NCI-H2081 treated with DMSO at 0.1 percent for 48 hours (cell line): ENCODE results near the gene TRIM51.
"Not testable (repeated sequence)": the region's sequence is repeated elsewhere in the genome, so short reads cannot be mapped to it uniquely, and the experiment has no call there.

Experiments used
- DNase-seq: peaks from one replicate; lab custom pipeline; 2025; lab: John Stamatoyannopoulos, UW

Gene TRIM51, protein sequence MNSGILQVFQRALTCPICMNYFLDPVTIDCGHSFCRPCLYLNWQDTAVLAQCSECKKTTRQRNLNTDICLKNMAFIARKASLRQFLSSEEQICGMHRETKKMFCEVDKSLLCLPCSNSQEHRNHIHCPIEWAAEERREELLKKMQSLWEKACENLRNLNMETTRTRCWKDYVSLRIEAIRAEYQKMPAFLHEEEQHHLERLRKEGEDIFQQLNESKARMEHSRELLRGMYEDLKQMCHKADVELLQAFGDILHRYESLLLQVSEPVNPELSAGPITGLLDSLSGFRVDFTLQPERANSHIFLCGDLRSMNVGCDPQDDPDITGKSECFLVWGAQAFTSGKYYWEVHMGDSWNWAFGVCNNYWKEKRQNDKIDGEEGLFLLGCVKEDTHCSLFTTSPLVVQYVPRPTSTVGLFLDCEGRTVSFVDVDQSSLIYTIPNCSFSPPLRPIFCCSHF

DNA sequence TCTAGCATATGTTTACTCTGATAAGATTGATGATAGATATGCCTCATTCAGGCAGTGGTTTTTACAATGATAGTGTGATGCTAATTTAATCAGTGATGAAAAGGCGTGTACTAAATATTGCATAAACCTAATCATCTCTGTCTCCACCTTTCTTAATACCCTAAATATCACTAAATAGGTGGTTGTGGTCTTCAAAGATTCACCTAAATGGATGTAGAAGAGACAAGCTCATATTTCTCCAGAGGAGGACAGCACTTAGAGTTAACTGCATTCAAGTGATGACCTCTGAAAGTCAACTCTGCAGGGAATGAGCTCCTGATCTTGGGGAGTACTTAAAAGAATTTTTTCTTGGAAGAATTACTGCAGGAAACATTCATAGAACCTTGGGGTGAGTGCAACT lies at the start of gene TRIM51:
TRIM51 (plus strand) TSS at position 301 of the 400 bp plus-strand sequence. CDS start 2,132 bp downstream, outside the sequence.
- DNase-seq = not testable (repeated sequence)

DNA sequence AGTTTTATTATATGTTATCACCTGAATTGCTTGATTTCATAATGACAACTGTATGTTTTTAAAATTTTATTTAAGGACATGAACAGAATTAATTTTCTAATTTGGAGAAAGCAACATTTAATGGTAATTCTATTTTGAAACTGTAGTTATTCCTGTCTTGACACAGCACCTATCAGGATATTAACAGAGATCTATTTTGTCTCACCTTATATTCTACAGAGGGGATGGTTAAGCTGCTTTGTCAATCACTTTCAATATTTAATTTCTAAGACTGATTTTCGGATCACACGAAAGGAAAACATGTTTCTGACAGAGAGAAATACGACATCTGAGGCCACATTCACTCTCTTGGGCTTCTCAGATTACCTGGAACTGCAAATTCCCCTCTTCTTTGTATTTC lies 44.6 kb upstream of the TRIM51 start, which contains the start of gene OR5D16:
OR5D16 (plus strand) TSS at position 301 of the 400 bp plus-strand sequence; CDS start at position 301, 0 bp downstream.
- DNase-seq = no peak

DNA sequence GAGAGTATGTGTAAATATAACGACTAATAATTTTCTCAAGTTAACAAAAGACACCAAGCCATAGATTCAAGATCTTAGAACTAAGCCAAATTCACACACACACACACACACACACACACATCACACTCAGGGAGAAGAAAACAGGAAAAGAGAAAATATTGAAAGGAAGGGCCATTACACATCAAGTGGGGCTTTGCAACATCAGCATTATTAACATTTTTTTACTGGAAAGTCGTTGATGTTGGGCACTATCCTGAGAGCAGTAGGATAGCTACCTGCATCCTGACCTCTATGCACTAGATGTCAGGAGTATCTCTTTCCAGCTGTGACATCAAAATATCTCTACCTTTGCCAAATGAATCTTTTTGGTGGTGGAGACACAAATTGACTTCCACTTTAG lies 35.6 kb upstream of the TRIM51 start:
- no peak for DNase-seq

DNA sequence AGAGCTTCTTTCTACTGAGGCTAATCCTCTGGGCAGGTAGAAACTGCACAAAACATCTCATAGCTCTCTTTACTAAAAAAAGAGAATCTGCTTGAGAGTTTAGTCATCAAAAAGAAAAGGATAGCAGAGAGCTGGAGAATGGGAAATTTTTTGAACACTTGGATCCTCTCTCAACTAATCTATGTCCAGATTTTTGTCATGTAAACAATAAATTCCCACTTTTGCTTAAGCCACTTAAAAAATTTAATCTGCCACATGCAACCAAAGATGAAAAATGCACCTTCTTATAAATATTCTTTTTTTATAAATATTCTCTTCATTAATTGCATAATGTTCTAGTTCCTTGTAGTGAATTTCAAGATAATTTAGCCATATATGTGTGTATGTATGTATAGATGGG lies 34.1 kb upstream of the TRIM51 start:
- no peak for DNase-seq

DNA sequence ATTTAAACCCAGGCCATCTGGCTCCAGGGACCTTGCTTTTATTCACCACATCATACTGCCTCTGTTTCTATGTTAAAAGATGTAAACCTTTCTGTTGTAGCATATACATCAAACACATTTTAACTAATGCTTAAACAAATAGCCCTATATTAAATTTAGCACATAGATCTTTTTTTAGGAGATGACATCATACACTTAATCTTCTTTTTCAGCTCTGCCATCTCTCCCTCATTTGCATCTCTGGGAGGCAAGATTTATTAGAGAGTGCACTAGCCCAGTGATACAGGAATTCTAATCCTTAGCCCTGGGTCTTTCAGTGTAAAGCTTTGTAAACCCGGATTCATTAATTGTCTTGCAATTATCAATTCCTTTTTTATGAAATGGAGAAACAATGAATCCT lies 31.0 kb upstream of the TRIM51 start:
- no peak for DNase-seq

DNA sequence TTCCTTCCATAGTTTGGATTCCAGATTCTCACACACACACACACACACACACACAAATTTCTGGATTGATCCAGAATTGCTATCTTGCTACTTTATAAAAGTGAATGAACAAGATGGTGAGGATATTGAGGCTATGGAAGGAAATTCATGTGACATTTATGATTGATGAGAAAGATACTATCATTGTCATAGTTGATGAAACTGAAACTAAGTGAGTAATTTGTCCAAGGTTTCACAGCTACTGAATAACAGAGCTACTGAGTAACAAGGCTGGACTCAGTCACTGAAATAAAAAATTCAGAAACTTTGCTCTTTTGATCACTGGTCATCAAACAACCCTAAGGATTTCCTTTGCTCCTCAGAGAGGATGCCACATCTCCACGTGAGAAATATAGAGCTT lies 28.4 kb upstream of the TRIM51 start:
- no peak for DNase-seq

DNA sequence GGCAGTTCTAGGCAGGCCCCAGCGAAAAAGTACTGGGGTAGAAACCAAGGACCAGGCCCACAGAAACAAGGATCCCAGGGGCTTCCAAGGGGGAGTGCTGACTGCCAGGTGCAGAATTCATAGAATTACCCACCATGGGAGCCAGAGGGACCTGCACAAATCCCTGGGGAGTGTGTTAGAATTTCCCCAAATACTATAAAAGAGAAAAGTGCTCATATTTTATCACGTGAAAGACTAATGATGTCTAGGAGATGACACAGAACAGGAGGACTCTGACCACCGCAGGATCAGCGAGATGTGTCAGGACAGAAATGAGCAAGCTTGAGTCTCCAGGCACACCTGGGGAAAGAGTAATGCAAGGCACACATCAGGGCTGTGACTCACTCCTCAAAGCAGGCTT lies 15.7 kb upstream of the TRIM51 start:
- DNase-seq = not testable (repeated sequence)

DNA sequence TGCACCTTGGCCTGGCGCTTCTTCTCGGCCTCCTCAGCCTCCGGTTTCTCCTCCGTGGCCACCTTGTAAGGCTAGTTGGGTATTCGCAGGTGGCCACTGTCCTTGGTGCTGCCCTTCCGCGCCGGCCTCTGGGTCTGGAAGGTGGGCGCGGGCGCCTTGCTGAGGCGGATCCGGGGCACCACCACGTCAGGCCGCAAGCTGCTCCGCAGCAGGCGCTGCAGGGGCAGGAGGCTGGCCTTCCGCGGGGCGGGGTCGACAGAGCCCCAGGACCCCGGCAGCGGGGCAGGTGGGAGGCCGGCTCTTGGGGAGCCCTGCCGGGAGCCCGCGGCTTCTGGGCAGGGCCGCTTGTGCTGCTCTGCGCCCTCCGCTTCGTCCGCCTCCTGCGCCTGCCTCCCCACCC lies 10.4 kb upstream of the TRIM51 start:
- DNase-seq = not testable (repeated sequence)

DNA sequence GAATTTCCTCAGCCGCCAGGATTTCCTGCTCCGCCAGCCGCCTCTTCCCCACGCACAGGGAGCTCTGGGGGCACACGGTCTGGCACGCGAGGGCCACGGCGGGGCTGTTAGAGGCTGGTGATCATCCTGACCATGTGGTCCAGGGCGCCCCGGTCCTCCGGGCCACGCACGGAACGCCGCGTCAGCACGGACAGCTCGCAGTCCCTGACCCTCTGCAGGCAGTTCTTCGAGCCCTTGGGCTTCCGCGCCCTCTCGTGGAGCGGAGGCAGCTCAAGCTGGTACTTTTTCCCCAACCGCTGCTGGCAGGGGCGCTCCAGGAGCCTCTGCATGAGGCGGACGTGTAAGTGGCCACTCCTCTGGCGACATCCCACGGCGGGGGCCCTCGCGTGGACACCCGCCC lies 10.0 kb upstream of the TRIM51 start:
- DNase-seq = not testable (repeated sequence)

DNA sequence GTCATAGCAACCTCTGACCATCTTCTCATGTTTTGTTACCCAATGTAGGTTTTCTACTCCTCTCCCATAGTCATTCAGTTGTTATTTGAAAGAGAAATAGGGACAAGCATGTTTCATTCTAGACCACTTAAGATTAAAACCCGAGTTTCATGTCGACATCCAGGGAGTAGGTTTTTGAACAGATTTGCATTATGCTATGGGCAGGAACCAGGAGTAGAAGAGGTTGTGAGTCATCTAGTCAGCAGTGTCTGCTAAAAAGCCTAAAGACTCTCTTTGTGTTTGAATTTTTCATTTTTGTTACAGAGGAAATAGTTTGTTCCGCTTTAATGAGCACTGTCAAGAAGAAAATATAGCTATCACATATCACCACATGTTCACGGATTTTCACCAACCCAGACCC lies 1.9 kb downstream of the TRIM51 start:
- not testable (repeated sequence) for DNase-seq

DNA sequence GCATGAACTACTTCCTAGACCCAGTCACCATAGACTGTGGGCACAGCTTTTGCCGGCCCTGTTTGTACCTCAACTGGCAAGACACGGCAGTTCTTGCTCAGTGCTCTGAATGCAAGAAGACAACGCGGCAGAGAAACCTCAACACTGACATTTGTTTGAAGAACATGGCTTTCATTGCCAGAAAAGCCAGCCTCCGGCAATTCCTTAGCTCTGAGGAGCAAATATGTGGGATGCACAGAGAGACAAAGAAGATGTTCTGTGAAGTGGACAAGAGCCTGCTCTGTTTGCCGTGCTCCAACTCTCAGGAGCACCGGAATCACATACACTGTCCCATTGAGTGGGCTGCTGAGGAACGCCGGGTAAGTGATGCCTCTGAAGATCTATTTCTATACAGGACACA lies 2.4 kb downstream of the TRIM51 start:
- not testable (repeated sequence) for DNase-seq

DNA sequence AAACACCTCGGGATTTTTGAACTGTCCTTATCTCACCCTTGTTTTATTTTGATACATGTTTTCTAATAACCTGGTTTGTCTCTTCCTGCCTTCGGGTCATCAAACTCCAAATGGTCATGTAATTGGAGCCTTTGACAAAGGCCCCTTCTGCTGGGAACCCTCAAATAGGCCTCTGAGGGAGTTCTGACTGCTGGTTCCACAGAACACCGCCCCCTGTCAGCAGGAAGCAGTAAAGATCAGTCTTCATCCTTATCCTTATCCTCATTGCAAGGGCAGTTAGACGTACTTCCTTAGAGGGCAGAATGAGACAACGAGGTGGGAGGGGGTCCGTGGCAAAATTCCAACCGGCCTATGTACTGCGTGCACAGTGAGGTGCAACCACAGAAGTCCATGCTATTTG lies 12.1 kb downstream of the TRIM51 start:
- DNase-seq = no peak

DNA sequence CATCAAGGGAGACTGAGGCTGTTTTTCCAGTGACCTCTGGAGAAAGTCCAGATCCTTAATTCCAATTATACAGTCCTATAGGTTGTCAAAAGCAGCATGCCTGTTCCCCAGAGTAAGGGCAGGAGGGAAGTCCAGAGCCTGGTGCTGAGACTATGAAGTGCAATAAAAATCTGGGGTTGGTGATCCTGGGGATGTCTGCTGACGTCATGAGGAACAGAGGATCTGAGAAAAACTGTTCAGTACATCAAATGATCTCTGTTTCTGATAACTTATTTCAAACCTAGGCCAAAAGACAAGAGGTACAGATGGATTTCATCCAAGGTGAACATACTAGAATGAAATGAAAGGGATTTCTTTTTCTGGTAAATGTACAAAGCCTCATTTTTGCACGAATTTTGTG lies 19.2 kb downstream of the TRIM51 start:
- no peak for DNase-seq

DNA sequence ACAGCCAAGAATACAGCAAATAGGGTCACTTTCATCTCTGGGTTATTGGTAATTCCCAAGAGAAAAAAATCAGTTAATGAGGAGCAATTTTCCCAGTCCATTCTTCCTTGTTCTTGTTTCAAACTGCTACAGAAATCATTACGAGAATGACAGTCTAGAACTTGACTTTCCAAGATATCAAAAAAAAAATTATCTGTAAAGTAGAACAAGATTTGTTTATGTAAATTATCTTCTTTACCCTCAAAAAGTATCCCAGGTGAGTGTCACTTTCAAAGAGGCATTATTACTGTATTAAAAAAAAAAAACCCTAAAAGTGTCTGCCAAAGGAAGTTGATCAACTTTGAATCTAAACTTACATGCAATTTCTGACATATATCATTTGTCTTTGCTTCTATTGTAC lies 31.4 kb downstream of the TRIM51 start, which contains the start of gene OR5W2:
OR5W2 (minus strand) TSS at position 101 of the 400 bp plus-strand sequence; CDS start at position 101, 0 bp downstream.
- DNase-seq = no peak

DNA sequence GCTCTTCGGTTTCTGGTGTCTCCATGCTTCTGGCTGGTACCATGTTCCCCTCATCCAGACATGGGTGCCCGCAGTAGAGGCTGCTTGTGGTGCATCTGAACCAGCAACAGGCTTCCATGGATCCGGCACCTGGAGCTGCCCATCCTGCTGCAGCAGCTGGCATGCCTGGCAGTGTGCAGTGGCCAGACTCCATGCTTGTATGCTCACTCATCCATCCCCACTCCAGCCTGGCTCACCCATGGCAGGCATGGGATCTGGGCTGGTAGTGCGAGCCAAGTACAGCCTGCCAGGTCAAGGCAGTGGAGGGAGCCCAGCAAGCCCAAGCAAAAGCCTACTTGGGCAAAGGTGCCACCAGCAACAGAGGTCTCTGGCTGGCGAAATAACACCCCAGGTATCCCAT lies 37.4 kb downstream of the TRIM51 start:
- no peak for DNase-seq

DNA sequence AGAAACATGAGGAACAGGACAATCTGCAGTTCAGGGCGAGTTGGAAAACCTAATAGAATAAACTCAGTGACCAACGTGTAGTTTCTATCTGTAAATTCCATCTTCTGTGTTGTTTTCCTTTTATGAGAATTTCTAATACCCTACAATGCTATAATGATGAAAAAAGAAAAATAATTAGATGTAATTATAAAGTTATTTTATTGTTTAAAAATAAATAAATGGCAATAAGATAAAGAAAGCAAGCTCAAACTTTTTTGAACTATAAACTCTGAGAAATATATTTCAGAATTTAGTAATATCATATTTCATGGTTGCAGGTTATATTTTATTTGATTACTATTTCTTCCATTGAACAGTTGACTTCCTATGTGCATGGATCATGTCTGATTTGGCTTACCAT lies 53.2 kb downstream of the TRIM51 start, which contains the start of gene OR5I1:
OR5I1 (minus strand) TSS at position 101 of the 400 bp plus-strand sequence; CDS start at position 101, 0 bp downstream.
- no peak for DNase-seq
